ENCODE measurements around the gene AGAP1. TPM values are rescaled to one million over a fixed set of nuclear protein-coding genes. Genes with fewer than 3 reads are reported as not detected.

AGAP1 gene
- total RNA-seq, 1 donor from 2014 or later: 54.7 TPM

GRCh38 chr2:235977445-235977844 lies 483.6 kb downstream of the AGAP1 start:
- H3K36me3 Mint-ChIP-seq (ENCODE audit: low read depth): peaks cover 41% of the 10 kb centered on the region
- no peaks in the 10 kb centered on the region for H3K27me3 Mint-ChIP-seq (ENCODE audit: low read depth)

GRCh38 chr2:235978022-235978421 lies 484.2 kb downstream of the AGAP1 start:
- TF ChIP-seq CTCF (conservative IDR thresholded peaks at IDR 0.05): no peak
- no peak for DNase-seq (ENCODE audit: low read depth, low spot score)
- H3K4me3 Mint-ChIP-seq: no peak overlapping the region
- H3K9me3 Mint-ChIP-seq: peaks cover 7% of the 10 kb centered on the region
- peaks cover 35% of the 10 kb centered on the region for H3K4me1 Mint-ChIP-seq
- H3K36me3 Mint-ChIP-seq (ENCODE audit: low read depth): peaks cover 41% of the 10 kb centered on the region
- H3K27ac Mint-ChIP-seq (ENCODE audit: unreplicated experiment): no peak overlapping the region
- no peaks in the 10 kb centered on the region for H3K27me3 Mint-ChIP-seq (ENCODE audit: low read depth)

More at GRCh38 chr2:235977445-235977844, 483.6 kb downstream of the AGAP1 start:
- Mint-ChIP-seq H3K4me1 (peaks cover 35% of the 10 kb centered on the region), H3K4me3 (no peak overlapping the region), H3K27ac (ENCODE audit: unreplicated experiment) (no peak overlapping the region), H3K9me3 (peaks cover 7% of the 10 kb centered on the region)
- TF ChIP-seq CTCF (conservative IDR thresholded peaks at IDR 0.05): no peak
- DNase-seq (ENCODE audit: low read depth, low spot score): no peak

DNA sequence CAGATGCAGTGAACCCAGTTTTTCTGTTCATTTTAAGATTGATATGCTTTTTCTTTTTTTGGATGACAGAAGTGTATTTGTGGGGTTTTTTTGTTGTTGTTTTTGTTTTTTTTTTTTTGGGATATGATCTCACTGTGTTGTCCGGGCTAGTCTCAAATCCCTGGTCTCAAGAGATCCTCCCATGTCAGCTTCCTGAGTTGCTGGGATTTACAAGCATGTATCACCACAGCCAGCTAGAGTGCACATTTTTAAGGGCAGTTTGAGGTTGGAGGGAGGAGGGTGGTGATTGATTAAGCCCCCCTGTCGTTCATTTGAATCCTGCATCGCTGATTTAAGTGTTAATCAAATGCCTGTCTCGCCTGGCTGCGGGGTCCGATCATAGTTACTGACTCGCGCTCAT lies 485.2 kb downstream of the AGAP1 start:
- no peak for DNase-seq (ENCODE audit: low read depth, low spot score)
- Mint-ChIP-seq H3K4me1 (peaks cover 40% of the 10 kb centered on the region), H3K36me3 (ENCODE audit: low read depth) (peaks cover 38% of the 10 kb centered on the region), H3K4me3 (no peak overlapping the region), H3K27me3 (ENCODE audit: low read depth) (no peaks in the 10 kb centered on the region), H3K27ac (ENCODE audit: unreplicated experiment) (no peak overlapping the region), H3K9me3 (peaks cover 4% of the 10 kb centered on the region)
- no peak for TF ChIP-seq CTCF (conservative IDR thresholded peaks at IDR 0.05)

GRCh38 chr2:235979753-235980435 lies 486.1 kb downstream of the AGAP1 start:
- no peak for DNase-seq (ENCODE audit: low read depth, low spot score)
- TF ChIP-seq CTCF (conservative IDR thresholded peaks at IDR 0.05): no peak
- H3K27ac Mint-ChIP-seq (ENCODE audit: unreplicated experiment): no peak overlapping the region
- H3K4me1 Mint-ChIP-seq: peaks cover 40% of the 10 kb centered on the region
- no peak overlapping the region for H3K4me3 Mint-ChIP-seq
- H3K36me3 Mint-ChIP-seq (ENCODE audit: low read depth): peaks cover 40% of the 10 kb centered on the region
- no peaks in the 10 kb centered on the region for H3K27me3 Mint-ChIP-seq (ENCODE audit: low read depth)
- peaks cover 4% of the 10 kb centered on the region for H3K9me3 Mint-ChIP-seq

DNA sequence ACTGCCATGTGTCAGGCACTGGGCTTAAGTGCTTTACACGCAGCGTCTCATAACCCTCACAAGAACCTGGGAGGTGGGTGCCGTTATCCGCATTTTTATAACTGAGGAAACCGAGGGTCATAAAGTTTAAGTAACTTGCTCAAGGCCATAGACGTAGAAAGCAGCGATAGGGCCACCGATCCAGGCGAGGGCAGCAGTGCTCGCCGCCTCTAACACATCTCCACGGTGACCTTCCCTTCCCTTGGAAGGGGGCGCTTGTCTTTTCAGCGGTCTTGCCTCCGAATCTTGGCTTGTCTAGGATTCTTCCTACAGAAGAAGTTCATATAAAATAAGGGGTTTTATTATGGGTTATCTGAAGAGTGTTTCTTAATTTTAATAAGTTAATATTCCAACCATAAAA lies 487.8 kb downstream of the AGAP1 start:
- no peaks in the 10 kb centered on the region for H3K27me3 Mint-ChIP-seq (ENCODE audit: low read depth)
- no peak for TF ChIP-seq CTCF (conservative IDR thresholded peaks at IDR 0.05)
- peaks cover 35% of the 10 kb centered on the region for H3K4me1 Mint-ChIP-seq
- H3K36me3 Mint-ChIP-seq (ENCODE audit: low read depth): peaks cover 27% of the 10 kb centered on the region
- peaks cover 4% of the 10 kb centered on the region for H3K9me3 Mint-ChIP-seq
- no peak overlapping the region for H3K27ac Mint-ChIP-seq (ENCODE audit: unreplicated experiment)
- DNase-seq (ENCODE audit: low read depth, low spot score): peak; percentile 11
- no peak overlapping the region for H3K4me3 Mint-ChIP-seq

Data from neural crest cell (in vitro differentiated cells).